Renal pelvis (tissue), 4 donors: Measurements from ENCODE around the gene EDNRA. TPM values are rescaled to one million over a fixed set of nuclear protein-coding genes. Genes with fewer than 3 reads are reported as not detected.

ENCODE experiments used
- DNase-seq: peaks from one replicate; pipeline ENCODE4 v3.0.0-alpha.2; 2013
- polyA plus RNA-seq, 3 donors: library from polyadenylated mRNA; unstranded; fragments of 120-200 nt; gene quantifications; one replicate each; pipeline ENCODE4 v1.2.1, GENCODE V29; 2013; ENCODE audit not compliant: insufficient read length in 3 of 3

EDNRA gene
- polyA plus RNA-seq, 3 donors, result 76.5 to 80.1 (median 77.5) TPM

GRCh38 chr4:147532896-147533295 lies 52.0 kb downstream of the EDNRA start:
- DNase-seq, result no peak

GRCh38 chr4:147533331-147533730 lies 52.4 kb downstream of the EDNRA start:
- no peak for DNase-seq

DNA sequence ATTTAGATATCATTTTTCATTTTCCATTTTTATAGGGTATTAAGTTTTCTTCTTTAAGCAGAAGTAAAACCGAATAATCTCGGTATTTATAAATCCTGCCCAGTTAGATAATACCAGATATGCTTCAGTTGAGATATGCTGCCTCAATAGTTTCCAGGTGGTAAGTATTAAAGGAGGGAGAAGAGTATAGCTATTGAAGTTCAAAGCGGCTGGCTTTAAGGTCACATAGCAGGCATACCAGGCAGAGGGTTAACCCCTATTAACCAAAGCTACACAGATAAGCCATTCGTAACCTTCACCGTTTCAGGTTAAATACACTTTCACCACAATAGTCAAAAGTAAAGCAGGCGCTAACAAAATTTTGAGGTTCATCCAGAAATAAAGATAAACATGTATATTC lies 54.2 kb downstream of the EDNRA start:
- no peak for DNase-seq

- DNase-seq, result no peak
Observed at GRCh38 chr4:147538711-147539110, 57.8 kb downstream of the EDNRA start.

- no peak for DNase-seq
Observed at GRCh38 chr4:147539959-147540358, 59.1 kb downstream of the EDNRA start.

- no peak for DNase-seq
Observed at GRCh38 chr4:147542229-147542990, 61.5 kb downstream of the EDNRA start.

- DNase-seq, result no peak
Observed at GRCh38 chr4:147543034-147543433, 62.1 kb downstream of the EDNRA start.

DNA sequence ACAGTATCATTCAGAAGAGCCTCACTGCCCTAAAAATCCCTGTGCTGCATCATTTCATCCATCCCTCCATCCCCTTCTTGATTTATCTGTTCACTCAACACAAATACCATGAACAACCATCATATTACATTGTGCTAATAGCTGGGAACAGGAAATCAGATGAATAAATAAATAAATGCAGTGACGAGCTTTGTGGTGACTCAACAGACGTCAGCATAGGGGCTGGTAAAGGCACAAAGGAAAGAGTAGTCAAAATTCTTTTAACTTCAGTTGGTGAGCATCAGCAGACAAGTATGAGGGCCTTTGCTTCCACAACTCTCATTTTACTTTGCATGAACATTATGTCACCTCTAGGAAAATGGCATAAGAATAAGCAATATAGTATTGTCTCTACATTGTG lies 65.5 kb downstream of the EDNRA start:
- DNase-seq, result no peak

- DNase-seq, result no peak
Observed at GRCh38 chr4:147547314-147548056, 66.6 kb downstream of the EDNRA start.

DNA sequence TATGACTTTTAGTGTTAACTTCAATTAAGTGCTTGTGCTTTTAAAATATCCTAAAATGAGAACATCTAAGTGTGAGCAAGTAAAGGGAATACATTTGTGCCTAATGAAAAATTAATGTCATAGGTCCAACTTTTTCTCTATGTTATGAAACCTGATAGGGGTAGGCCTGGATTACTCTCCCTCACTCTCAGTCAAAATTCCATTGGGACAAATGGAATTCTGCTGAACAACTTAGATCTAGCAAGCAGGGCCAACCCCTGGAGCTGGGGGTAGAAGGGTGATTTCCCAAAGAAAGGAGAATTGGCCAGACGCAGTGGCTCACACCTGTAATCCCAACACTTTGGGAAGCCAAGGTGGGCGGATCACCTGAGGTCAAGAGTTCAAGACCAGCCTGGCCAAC lies 67.4 kb downstream of the EDNRA start:
- DNase-seq, result no peak

- no peak for DNase-seq
Observed at GRCh38 chr4:147550626-147551246, 69.8 kb downstream of the EDNRA start.

DNA sequence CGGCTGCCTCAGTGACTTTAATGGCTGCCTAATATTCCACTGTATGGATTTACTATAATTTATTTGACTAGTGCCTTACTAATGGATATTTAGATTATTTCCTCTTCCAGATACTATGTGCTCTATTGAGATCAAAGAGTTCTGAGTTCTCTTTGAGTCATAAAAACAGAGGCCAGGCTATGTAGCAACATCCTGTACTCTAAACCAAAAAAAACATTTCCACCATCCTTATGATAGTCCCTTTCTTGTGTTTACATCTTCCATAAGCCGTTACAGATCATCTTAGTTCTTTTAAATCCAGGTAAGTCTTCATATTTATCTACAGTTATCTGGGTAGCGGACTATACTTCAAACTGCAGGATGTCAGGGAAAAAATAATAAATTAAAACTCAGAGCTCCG lies 79.7 kb downstream of the EDNRA start:
- DNase-seq, result no peak

GRCh38 chr4:147566762-147567161 lies 85.9 kb downstream of the EDNRA start:
- no peak for DNase-seq

DNA sequence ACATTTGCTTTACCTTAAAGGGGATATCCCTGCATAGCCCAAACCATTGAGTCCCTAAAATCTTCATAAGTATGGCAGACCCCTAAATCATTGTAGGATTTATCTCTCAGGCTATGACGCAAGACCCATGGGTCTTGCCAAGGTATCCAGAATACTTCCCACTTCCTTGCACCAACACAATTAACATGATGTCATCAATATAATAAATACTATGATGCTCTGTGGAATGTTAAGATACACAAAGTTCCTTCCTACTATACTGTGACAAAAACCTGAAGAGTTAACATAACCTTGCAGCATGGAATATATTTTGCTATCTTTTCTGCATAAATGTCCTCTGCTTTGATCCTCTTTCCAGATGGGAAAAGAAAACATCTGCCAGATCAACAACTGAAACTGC lies 86.4 kb downstream of the EDNRA start:
- no peak for DNase-seq

DNA sequence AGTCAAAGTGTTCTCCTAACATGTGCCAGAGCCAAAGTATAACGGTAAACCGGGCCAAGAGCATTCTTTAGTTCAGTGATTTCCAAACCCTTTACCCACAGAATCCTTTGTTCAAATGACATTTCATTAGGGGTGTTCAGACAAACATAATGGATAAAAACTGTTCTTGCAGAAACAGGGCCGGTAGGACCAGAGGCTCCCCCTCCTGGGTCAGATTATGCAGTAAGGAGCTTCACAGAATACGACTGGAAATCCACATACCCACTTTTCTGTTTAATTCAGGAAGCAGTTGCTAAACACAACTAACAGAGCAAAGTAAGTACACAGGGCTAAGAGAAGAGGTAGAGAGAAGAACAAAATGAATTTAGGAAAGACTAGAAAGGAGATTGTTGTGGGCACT lies 89.7 kb downstream of the EDNRA start:
- no peak for DNase-seq

- no peak for DNase-seq
Observed at GRCh38 chr4:147571036-147571770, 90.3 kb downstream of the EDNRA start.

DNA sequence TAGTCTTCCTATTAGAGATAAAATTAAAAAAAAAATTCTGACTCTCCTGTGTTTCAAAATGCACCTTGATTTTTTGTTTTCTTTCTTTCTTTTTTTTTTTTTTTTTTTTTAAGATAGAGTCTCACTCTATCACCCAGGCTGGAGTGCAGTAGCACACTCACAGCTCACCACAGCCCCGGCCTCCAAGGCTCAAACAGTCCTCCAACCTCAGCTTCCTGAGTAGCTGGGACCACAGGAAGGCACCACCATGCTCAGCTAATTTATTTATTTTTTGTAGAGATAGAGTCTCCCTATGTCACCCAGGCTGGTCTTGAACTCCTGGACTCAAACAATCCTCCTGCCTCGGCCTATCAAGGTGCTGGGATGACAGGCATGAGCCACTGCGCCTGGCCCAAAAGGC lies 95.2 kb downstream of the EDNRA start:
- no peak for DNase-seq

- DNase-seq, result no peak
Observed at GRCh38 chr4:147578051-147578476, 97.2 kb downstream of the EDNRA start.

DNA sequence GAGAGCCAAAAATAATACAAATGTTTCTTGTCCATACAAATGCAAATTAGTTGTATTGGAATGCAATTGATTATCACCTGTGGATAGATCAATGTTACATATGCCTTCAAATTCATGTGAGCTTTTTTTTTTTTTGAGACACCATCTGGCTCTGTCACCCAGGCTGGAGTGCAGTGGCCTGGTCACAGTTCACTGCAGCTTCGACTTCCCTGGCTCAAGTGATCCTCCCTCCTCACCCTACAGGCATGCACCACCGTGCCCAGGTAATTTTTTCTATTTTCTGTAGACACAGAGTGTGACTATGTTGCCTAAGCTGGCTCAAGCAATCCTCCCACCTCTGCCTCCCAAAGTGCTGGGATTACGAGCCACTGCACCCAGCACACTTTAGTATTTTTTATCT lies 97.7 kb downstream of the EDNRA start:
- DNase-seq, result no peak

DNA sequence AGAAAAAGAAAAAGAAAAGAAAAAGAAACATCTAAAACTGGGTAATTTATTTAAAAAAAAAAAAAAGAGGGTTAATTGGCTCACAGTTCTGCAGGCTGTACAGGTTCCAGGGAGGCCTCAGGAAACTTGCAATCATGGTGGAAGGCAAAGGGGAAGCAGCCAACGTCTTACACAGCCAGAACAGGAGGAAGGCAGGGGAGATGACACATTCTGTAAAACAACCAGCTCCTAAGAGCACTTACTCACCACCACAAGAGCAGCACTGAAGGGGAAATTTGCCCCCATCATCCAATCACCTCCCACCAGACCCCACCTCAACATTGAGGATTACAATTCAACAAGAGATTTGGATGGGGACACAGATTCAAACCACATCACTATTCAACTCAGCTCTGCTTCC lies 99.5 kb downstream of the EDNRA start:
- no peak for DNase-seq

DNA sequence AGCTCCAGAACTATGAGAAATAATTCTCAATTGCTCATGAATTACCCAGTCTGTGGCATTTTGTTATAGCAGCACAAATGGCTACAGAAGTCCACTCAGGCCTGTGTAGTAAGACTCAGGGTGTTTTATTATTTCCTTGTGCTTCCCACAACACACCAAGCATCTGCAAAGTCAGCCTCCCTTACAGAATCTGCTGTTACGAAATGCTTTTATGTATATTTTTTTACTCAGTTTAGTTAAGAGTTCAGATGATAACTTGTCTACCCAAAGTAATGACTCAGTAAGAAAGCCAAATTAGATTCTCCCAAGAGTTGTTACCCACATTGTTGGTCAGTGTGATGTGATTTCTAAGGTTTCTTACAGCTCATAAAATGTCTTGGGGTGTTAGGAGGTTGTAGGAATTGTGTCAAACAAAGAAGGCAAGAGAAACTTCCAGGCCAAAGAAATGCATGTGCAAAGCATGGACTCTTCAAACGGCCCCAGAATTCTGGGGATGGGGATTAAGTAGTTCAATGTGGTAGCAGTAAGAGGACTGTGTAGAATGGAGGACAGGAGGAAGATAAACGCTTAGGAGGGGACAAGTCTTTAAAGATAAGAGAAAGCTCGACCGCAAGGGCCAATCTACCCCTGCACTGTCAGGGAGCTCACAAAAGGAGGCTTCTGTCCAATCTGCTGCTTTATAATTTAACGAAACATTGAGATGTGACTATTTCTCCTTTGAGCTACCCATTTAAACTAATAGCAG lies 100.9 kb downstream of the EDNRA start:
- no peak for DNase-seq
